ENCODE results near the gene KRTAP10-2. TPM values are rescaled to one million over a fixed set of nuclear protein-coding genes. Genes with fewer than 3 reads are reported as not detected.
"Not testable (repeated sequence)": the region's sequence is repeated elsewhere in the genome, so short reads cannot be mapped to it uniquely, and the experiment has no call there.

Gene KRTAP10-2
- polyA plus RNA-seq, 1 donor: not detected

DNA sequence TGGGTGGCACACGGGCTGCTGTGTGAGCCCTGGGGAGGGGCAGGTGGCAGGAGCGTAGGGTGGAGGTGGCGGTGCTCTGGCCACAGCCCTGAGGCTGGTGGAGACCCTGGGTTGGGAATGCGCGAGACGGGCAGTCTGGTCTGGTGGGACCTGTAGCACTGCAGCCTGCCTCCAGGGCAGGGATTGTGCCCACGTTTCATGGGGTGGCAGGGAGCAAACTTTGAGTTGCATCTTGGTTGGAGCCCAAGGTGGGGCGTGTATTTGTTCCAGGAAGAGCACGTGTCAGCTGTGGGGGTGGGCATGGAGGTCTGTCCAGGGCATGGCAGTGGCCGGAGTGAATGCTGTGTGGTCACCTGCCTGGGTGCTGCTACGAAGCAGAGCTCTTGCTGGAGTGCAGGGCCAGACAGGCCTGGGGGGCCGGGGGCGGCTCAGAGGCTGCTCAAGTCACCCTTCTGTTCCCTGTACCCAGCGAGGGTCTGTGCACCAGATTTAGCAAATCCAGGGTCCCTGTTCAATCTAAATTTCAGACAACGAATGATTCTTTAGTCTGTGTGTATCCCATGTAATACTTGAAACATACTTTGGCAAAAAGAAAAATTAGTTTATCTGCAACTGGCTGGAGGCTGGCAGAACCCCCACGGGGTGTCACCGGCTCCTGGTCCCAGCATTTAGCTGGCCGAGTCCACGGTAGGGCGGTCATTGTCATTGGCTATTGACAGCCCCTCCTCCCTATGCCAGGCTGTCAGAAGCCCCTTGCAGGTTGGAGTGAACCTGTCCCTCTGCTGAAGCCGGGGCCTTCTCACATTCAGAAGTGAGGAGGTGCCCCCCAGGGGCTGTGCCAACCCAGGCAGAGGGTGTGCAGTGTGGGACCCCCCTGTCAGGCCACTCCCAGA is 38.6 kb downstream of the KRTAP10-2 start:
- DNase-seq: no peak

- DNase-seq: no peak
These were observed 39.4 kb downstream of the KRTAP10-2 start for GRCh38 chr21:44511938-44512275.

- DNase-seq: no peak
These were observed 39.9 kb downstream of the KRTAP10-2 start for GRCh38 chr21:44511219-44511937.

- peak; percentile 48 for DNase-seq
These were observed 40.6 kb downstream of the KRTAP10-2 start for GRCh38 chr21:44510508-44511218.

DNA sequence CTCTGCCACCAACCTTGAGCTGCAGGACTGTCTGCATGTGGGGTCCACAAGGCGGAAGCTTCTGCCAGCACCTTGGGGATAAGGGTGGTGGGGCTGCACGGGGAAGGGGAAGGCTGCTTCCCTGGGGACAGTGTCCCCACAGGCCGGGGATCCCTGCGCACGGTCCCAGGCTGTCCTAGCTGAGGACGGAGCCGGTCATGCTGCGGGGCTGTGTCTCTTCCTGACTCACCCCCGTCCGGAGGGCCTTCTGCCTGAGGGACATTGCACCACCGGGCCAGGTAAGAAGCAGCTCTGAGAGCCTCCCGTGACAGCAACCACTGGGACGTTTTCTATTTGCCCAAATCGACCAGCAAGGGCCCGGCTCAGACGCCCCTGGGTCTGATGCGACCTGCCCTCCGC is 41.2 kb downstream of the KRTAP10-2 start:
- DNase-seq: no peak

GRCh38 chr21:44509539-44509938 is 41.8 kb downstream of the KRTAP10-2 start:
- DNase-seq: no peak

DNA sequence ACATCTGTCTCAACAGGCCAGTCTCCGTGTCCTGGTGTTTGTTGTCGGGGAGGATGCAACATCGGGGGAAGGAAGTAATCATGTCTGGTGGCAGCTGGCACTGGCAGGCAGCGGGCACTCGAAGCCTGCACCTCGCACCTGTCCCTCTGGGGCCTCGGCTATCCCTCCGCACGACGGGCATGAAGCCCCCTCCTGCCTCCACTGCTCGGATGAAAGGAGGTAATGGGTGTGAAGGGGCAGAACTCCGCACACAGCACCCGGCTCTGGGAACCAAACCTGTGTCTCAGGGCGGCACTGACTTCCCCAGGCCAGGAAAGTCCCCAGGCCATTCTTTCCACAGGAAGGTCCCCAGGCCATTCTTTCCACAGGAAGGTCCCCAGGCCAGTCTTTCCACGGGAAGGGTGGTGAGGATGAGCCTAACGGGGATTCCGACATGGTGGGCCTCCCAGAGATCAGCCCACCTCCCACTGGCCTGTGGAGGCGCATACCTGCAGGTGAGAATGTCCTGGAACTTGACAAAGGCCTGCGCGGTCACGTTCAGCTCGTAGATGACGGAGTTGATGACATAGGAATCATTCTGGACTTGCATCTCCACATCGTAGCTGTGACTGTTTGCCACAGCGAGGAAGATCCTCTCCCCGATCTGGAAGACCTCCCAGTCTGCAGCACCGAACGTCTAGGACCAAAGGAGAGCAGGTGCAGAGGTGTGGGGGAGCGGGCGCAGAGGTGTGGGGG is 42.4 kb downstream of the KRTAP10-2 start:
- DNase-seq: no peak

- no peak for DNase-seq
These were observed 42.9 kb downstream of the KRTAP10-2 start for GRCh38 chr21:44508426-44508710.

- DNase-seq: no peak
These were observed 43.5 kb downstream of the KRTAP10-2 start for GRCh38 chr21:44507673-44508425.

DNA sequence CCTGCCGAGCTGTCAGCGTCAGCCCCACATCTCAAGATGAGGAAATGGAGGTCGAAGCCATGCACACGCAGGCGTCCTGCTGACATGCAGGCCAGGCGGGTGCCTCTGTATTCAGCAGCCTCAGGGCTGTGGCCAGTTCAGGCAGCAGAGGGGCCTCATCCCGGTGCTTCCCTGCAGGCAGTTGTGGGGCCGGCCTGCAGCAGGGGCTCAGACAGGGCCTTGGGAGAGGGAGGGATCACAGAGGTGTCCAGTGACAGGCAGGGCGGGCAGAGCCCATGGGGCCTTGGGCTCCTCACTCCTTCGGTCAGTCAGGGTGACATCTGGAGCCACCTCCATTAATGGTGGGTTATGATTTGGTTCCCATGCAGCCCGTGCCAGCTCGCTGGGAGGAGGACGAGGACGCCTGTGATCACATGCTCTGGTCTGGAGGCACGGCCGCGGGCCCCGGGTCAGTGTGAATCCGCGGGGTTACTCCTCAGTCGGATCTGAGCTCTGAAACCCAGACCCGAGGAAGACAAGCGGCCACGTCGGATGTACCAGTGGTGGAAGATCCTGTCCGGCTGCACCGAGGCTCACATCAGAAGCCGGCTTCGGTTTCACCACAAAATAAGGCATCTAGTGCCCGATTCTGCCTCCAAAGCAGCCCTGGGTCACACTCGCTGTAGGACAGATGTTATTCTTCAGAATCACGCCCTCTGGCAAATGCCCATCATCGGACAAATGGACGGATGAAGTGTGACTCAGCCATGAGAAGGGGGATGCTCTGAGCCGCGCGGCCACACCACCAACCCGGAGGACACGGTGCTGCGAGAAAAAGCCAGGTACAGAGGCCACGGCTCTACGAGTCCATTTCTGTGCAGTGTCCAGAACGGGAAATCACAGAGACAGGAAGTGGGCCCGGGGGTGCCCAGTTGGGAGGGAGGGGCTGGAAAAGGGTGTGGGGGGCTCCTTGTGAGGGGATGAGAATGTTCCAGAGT is 44.7 kb downstream of the KRTAP10-2 start:
- DNase-seq: no peak

GRCh38 chr21:44505673-44506278 is 45.5 kb downstream of the KRTAP10-2 start:
- no peak for DNase-seq

DNA sequence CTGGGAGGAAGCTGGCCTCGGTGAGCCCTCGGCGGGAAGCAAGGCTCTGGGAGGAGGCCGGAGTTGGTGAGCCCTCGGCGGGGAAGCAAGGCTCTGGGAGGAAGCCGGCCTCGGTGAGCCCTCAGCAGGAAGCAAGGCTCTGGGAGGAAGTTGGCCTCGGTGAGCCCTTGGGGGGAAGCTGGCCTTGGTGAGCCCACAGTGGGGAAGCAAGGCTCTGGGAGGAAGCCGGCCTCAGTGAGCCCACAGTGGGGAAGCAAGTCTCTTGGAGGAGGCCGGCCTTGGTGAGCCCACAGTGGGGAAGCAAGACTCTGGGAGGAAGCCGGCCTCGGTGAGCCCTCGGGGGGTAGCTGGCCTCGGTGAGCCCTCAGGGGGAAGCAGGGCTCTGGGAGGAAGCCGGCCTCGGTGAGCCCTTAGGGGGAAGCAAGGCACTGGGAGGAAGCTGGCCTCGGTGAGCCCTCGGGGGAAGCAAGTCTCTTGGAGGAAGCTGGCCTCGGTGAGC is 47.4 kb downstream of the KRTAP10-2 start:
- no peak for DNase-seq

- not testable (repeated sequence) for DNase-seq
These were observed 48.1 kb downstream of the KRTAP10-2 start for GRCh38 chr21:44503006-44503889.

DNA sequence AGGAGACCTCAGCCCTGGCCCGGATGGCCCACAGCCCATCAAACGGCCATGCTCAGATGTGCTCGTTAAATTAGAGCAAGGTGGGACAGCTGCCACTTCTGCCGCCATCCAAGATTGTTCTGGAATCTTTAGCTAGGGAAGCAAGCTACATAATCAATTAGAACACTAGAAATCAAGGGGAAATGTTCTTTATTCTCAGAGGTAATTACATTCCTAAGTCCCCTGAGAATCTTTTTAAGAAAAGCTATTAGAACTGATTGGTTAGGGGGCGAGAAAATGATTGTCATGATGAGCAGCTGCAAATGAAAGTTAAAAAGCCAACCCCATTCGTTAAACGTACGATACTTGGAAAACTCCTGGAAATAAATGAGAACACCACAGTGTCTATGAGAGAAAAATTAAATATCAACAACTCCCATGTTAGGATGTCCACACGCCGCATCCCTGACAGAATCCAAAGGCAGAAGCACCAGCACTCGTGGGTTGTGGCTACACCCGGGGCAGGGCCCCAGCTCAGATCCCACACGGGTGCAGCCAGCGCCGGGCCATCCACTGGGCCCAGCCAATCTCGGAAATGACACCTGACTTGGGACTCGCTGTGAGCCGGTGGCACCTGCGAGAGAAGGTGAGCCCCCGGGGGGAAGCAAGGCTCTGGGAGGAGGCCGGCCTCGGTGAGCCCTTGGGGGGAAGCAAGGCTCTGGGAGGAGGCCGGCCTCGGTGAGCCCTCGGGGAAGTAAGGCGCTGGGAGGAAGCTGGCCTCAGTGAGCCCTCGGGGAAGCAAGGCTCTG is 48.9 kb downstream of the KRTAP10-2 start:
- no peak for DNase-seq
